ENCODE measurements around the gene VSTM2L.

Gene VSTM2L

DNA sequence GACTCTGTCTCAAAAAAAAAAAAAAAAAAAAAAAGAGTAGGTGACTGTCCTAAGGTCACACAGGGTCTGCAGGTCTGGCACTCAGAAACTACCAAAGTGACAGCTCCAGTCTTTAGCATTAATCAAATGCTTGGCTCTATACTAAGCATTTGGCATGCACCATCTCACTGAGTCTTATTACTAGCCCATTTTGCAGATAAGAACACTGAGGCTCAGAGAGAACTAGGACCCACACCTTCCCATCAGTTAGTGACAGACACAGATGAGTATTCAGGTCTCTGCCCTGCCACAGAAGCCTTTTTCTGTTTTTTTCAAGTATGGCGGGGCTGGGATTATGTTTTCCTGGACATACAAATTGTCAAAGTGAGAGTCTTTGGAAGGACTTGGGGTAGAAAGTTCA is 23.1 kb upstream of the VSTM2L start:
- no peak for DNase-seq

DNA sequence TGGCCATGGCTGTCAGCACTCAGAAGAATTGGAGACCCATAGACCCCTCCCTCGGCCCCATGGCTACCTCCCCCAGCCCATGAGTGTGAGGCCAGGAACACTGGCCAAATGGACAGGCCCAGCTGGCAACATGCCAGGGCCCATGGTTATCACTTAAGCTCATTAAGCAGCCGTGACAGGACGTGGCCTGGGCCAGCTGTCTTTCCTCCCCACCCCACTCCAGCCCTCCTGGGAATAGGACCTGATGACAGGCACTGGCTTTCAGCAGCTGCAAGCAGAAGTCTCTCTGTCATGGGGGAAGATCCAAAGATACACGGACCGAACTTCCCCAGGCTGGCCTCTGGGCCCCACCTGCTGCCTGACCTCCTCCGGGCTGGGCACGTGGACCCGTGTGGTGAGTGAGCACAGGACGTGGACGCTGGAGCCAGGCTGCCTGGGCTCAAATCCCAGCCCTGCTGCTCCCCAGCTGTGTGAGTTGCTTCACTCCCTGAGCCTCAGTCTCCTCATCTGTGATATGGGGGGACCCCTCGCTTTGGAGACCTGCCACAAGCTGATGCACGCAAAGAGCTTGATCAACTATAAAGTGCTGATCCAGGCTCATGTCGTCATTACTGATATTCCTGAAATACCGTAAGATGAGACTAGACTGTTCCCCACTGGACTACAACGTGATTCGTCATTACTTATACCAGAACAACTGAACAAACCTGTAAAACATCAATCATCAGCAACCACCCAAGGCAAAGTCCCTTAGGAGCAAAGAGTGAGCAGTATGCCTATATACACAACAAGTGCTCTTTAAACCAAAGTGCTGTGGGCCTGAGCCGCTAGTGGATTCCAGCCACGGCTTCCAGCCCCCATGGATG is 22.0 kb upstream of the VSTM2L start:
- DNase-seq, result peak; percentile 38

DNA sequence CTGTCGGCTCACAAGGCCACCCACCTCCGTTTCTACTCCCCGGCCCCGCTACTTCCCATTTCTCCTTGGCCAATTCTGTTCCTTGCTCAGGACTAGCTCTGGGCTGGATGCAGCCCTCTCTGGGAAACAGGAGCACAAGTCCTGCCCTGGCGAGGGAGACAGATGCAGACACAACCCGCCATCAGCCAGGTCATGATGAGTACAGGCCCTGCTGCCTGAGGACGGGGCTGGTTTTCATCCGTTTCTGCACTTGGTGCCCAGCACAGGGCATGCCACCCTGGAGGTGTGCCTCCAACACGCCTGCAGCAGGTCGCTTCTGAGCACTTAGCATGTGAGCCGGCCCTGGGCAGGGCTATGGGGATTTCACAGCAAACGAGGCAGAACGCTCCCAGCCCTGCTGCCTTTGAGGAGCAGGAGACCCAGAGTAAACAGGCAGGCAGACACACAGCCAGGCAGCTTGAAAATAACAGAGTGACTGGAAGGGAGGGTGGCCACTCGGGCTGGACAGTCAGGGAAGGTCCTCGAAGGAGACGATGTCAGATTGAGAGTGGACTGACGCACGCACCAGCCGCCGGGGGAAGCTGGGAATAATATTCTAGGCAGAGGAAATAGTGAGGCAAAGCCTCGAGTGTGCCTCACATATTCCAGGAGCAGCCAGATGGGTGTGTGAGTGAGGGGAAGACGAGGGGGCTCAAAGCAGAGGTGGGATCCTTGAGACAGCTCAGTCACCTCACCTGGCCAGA is 21.2 kb upstream of the VSTM2L start:
- no peak for DNase-seq

DNA sequence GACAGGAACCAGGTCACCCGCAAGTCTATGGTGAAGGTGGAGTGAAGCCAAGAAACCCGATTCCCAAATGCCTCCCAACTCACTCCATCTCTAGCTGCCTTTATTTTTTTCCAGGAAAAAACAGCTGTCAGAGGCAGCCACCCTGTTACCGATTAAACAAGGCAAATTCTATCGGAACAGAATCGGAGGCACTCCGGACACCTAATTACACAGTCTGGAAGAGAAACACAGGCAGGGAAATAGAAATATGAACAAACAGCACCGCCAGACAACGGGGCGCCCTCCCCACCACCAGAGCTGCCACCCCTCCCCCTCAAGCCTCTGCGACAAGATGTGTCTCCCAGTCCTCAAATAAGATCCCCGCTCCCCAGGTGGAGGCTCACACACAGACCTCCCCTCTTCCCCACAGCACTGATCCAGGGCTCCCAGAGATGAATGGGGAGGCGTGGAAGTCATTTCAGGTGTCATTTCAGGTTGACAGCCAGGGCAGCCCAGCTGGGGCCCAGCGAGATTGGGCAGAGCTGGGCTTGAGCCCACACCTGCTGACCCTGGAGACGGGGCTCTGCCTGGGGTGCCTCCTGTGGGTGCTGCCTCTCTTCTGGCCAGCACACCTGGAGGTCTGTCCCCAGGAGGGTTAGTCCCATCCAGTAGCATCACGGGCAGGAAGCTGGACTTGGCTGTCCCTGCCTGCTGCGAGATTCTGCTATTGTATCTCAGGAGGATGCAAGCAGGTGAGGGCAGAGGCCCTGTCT is 19.8 kb upstream of the VSTM2L start:
- DNase-seq, result no peak

DNA sequence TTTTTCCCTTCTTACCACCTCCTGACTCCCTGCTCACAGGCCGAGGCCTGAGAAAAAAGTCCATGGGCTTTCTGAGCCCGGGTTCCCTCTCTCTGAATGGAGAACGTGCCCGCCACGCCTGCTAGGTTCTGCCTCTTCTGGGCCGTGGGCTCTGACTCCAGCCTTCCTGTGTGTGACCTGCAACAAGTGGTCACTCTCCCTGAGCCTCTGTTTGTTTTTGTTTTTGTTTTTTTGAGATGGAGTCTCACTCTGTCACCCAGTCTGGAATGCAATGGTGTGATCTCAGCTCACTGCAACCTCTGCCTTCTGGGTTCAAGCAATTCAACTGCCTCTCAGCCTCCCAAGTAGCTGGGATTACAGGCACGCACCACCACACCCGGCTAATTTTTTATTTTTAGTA is 17.9 kb upstream of the VSTM2L start:
- DNase-seq, result no peak

DNA sequence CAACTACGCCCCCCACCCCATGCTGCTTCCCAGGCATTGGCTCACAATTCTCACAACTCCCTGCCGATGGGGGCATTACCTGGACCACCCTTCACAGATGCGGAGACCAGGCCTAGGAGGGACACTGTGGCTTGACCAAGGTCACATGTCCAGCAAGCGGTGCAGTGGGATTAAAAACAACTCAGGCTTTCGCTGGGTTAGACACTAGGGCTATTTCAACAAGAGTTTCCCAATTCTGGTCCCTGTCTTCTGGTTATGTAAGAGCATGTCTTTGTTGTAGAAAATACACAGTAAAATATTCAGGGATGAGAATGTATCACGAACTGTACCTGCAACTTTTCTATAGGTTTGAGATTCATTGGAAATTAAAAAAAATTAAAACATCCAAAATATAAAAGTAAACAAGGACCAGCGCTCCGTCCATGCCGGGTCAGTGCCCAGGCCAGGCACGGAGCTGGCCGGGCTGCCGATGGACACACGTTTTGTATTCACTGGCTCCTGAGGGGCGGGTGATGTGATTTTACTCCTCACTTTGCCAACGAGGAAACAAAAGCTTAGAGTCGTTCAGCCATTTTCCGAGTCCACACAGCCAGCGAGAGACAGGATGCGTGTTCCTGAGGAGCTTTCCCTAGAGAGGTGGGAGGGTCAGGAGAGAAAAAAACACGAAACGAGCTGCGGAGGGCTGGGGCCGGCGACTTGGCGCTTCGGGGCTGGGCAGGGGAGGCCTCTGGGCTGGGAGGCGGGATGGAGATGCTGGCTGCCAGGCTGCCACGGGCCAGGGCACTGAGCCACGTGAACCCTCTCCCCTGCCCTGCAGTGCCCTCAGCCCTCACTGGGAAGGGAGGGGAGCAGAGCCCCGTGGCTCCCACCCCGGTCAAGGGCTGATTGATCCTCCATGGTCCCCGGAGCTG is 17.1 kb upstream of the VSTM2L start:
- no peak for DNase-seq

DNA sequence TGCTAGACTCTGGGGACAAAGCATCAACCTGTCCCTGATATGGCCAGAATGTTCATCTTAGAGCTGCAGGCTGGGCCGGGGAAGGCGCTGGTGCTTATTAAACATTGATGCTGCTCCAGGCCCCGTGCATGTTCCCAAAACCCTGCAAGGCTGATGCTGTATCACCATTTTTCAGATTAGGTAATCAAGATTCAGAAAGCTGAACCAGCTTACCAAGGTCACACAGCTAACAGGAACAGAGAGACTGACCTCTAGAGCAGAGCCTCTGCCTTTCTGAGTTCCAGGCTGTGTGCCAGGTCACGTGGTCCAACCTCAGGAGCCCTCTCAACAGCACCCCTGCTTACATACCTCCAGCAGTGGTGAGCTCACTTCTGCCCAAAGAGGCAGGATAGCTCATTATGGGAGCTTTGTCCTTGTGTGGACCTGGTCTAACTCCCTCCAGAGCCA is 16.1 kb upstream of the VSTM2L start:
- DNase-seq, result peak; percentile 32

DNA sequence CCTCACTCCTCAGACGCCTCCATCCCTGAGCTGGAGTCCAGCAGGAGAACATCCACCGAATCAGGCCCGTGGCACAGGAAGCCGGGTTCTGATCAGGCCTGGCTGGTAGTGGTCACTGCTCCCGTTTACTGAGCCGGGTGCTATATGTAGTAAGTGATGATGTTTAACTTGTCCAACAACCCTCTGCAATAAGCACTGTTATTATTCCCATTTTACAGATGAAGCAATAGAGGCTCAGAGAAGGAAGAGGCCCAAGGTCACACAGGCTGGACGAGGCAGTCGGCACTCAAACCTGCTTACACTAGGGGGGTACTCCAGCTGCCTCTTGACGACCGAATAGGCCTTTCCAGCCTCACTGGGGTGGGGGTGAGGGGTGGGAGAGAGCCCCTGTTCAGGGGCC is 14.3 kb upstream of the VSTM2L start:
- DNase-seq, result no peak

DNA sequence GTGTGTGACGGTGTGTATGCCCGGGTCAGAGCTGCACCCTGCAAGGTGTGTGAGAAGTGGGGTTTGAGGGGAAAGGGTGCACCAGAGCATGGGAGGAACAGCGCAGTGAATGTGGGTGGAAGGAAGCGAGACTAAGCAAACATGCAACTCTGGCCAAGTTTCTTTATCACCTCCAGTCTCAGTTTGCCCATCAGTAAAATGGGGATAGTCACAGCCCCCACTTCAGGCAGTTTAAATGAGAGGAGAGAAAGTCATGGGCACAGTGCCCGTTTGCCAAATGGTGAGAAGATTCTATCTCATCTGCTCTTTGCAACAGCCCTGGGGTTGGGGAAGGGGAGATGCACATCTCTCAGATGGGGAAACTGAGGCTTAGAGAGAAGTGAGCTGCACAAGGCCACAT is 12.8 kb upstream of the VSTM2L start:
- no peak for DNase-seq

DNA sequence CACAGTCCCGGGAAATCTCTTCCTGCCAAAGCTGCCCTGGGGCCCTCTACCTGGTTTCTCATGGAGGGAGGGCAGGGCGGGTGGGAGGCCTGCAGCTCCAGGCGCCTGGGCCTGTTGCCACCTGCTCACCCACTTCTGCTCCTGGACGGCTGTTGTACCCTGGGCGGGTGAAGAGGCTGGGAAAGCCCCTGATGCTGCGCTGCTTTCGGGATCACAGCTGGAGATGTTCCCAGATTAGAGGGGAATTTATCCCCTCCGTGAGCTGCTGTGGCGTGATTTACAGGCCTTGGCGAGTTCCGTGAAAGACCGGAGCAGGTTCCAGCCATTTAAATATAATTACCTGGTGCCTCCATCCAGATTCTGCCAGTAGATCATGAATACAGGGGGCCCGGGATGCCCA is 12.3 kb upstream of the VSTM2L start:
- no peak for DNase-seq

DNA sequence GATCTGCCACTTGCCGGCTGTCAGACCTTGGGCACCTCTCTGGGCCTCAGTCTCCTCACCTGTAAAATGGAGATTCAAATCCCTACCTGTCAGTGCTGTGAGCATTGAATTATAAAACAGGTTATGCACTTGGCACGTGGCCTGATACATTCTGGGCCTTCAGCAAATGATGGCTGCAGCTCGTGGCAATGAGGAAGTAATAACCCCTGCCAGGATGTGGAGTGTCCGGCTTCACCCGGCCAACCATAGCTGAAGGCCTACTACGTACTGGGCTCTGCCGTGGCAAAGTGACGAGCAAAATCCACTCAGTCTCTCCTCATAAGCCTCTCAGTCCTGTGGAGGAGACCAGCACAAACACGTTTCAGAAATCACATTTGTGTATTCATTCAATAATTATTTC is 10.9 kb upstream of the VSTM2L start:
- no peak for DNase-seq

DNA sequence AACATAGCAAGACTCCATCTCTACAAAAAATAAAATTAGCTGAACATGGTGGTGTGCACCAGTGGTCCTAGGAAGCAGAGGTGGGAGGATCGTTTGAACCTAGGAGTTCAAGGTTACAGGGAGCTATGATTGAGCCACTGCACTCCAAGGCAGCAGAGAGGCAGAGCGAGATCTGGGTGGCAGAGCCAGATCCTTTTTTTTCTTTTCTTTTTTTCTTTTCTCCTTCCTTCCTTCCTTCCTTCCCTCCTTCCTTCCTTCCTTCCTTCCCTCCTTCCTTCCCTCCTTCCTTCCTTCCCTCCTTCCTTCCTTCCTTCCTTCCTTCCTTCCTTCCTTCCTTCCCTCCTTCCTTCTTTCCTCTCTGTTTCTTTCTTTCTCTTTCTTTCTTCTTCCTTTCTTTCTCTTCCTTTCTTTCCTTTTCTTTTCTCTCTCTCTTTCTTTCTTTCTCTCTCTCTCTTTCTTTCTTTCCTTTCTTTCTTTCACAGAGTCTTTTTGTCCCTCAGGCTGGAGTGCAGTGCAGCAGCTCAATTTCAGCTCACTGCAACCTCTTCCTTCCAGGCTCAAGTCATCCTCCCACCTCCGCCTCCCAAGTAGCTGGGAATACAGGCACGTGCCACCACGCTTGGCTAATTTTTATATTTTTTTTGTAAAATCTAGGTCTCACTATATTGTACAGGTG is 9.2 kb upstream of the VSTM2L start:
- no peak for DNase-seq

DNA sequence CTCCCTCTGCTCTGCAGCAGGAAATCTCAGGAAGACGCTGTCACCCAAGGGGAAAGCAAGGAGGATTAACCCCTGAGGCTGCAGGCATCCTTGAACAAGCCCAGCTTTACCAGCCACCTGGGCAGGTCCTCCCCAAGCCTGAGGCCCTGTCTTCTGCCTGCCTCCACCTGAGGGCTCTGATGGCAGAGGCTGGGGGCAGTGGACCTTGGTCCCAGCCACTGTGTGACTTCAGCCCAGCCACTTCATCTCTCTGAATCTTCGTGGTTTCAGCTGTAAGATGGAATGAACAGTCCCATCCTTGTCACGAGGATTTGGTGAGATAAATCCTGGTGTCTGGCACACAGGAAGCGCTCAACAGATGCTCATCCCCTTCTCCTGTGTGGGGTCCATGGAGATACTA is 8.5 kb upstream of the VSTM2L start:
- no peak for DNase-seq

DNA sequence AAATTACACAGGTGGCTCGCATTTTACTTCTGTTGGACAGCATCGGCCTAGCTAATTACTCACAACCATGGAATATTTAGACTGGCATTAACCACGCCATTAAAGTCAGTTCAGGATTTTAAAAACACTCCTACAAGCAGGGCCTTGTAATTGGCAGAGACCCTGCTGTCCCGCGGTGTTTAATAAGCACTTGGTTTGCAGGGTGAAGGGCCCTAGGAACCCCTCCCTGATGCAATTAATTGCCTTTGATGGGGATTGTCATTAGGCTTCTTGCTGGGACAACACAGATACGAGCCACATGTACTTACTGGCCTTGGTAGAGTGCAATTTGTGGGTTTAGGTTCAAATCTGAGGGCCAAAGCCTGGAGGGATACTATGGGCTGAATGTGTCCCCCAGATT is 7.8 kb upstream of the VSTM2L start:
- DNase-seq, result no peak

DNA sequence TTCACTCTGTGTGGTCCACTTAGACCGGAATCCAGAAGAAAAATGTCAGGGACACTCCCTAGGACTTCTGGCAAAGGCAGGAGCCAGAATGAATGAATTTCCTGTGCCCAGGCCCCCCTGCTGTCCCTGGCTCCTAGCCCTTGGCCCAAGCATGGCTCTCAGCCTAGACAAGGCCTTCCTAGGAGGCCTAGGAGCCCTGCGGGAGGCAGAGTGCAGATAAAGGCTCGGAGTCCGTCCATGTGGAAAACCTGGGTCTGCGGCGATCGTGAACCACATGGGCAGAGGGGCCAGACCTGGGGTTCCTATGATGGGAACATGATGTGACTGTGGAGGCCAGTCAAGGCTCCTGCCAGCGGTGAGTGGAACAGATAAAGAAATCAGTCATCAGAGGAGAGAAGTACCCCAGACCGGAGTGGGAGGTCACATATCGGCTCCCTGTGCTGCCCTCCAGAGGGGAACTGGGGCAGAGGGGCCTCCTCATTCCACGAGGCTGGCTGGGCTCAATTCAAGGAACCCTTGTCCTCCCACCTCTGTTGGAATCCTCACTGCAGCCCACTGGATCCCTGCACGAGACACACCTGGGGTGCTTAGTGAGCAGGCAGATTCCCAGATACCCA is 5.9 kb upstream of the VSTM2L start:
- peak; percentile 62 for DNase-seq

DNA sequence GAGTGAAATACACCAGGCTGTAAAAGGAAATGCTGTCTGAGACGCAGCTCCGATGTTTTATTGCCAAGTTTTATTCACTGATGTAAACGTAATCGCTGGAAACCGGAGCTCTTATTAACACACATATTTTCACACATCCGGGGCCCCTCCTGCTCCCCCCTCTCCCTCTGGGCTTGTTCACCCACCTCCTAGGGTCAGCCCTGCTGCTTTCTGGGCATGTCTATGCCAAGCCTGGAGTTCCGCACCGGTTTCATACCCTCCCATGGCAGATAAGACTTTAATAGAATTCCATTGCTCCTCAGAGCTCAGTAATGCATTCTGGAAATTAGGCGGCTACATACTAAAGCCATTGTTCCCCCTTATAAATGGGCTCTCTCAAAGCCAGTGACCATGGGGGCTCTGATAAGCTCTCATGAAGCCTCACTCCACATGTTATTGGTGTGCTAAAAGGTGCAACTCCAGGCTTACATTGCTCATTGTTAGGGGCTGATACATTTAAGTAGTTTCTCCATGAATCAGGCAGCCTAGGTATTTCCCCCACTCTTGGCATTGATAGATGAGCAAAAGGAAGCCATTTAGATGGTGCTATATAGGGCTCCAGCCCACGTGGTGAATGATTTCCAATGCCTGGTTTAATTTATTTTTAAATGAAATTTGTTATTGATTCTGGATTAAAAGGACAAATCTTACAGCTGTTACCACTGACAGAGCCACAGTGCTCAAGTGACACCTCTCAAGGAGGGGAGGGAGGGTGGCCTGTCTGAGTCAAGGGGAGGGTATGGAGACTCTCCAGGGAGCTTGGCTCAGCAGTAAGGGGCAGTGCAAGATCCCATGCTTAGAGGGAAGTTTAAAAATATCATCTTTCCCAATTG is 4.5 kb upstream of the VSTM2L start:
- no peak for DNase-seq

DNA sequence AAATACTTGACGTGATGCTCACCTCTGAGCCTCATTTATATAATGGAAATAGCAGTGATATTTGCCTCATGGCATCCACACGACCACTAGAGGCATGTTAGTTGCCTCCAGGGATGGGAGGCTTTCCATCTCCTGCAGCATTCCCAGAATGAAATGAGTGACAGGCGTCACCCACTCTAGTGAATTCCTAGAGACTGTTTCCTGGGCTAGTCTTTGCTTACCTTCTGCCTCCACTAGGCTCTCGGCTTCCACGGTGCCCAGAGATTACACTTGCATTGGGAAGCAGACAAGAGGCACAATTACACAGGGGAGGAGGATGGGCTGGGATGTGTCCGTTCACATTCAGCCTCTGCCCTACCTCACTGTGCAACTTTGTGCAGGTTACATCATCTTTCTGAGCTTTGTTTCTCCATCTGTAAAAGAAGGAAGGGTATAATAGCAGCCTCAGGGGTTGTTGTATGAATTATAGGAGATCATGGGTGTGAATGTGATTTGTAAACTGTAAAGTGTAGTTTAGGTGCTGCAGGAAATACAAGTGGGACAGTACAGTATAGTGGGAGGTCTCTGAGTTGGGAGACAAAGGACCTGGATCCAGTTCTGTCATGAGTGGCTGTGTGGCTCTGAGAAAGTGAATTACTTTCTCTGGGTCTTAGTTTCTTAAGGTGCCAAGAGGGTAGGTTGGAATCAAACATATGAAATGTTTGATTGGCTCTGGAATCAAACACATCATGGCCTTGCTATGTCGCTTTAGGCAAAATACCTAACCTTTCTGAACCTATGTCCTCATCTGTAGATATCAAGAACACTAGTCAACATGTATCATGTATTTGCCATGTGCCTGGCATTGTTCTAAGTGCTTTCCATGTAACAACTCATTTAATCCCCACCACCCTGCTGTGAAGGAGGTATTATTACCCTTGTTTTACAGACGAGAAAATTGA is 3.6 kb upstream of the VSTM2L start:
- no peak for DNase-seq

DNA sequence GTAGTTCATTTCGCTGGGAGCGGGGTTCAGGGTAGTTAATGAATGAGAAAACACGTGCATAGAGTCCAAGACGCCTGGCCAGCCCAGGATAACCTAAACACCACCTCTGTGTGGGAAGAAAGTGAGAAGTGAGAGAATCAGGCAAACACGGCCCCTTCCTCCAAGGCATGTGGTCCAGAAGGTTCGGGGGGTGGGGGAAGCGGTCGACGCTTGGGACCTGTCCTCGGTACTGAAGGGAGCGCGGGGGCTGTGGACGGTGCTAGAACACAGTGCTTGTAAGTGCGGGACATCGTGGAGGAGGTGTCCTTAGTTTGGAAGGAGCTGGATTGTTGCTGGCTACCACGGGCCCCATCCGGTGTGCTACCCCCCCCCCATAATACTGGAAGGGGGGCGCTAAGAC is 1.7 kb upstream of the VSTM2L start:
- peak; percentile 55 for DNase-seq

Measured in hematopoietic multipotent progenitor cell treated with erythropoietin and hydrocortisone succinate and interleukin-3 and kit ligand, for 4 days (in vitro differentiated cells).